ENCODE results near the gene PVALB. TPM values are rescaled to one million over a fixed set of nuclear protein-coding genes. Genes with fewer than 3 reads are reported as not detected.
A peak's percentile ranks its signal among the peaks of the same experiment; 100 is the strongest.
"Not testable (repeated sequence)": the region's sequence is repeated elsewhere in the genome, so short reads cannot be mapped to it uniquely, and the experiment has no call there.

PVALB gene
- total RNA-seq, 1 donor from 2014 or later: not detected

- DNase-seq (no peak), ATAC-seq (ENCODE audit: poor library complexity) (no peak)
- intact Hi-C loops (cut with DNase I): loop anchor here (10.0 kb wide), 1 partner anchor 221 kb away; no protein-coding TSS in a partner anchor
These were observed 50.8 kb downstream of the PVALB start for GRCh38 chr22:36765943-36766450.

GRCh38 chr22:36765131-36765942 lies 51.5 kb downstream of the PVALB start:
- DNase-seq: no peak
- ATAC-seq (ENCODE audit: poor library complexity): no peak
- intact Hi-C loops (cut with DNase I): loop anchor here (10.0 kb wide), 1 partner anchor 221 kb away; no protein-coding TSS in a partner anchor

- no peak for ATAC-seq (ENCODE audit: poor library complexity)
- intact Hi-C loops (cut with DNase I): loop anchor here (10.0 kb wide), 1 partner anchor 220 kb away; no protein-coding TSS in a partner anchor
- DNase-seq: no peak
These were observed 52.2 kb downstream of the PVALB start for GRCh38 chr22:36764641-36765040.

GRCh38 chr22:36764060-36764459 lies 52.8 kb downstream of the PVALB start:
- no peak for DNase-seq
- intact Hi-C loops (cut with DNase I): loop anchor here (10.0 kb wide), 1 partner anchor 219 kb away; no protein-coding TSS in a partner anchor
- ATAC-seq (ENCODE audit: poor library complexity): no peak

- intact Hi-C loops (cut with DNase I): loop anchor here (10.0 kb wide), 1 partner anchor 219 kb away; no protein-coding TSS in a partner anchor
- DNase-seq (no peak), ATAC-seq (ENCODE audit: poor library complexity) (no peak)
These were observed 53.3 kb downstream of the PVALB start for GRCh38 chr22:36763576-36763975.

- ATAC-seq (ENCODE audit: poor library complexity): peak; percentile 87
- intact Hi-C loops (cut with DNase I): loop anchor here (10.0 kb wide), 1 partner anchor 218 kb away; no protein-coding TSS in a partner anchor
- peak; percentile 75 for DNase-seq
These were observed 54.1 kb downstream of the PVALB start for GRCh38 chr22:36762687-36763260.

GRCh38 chr22:36761553-36762240 lies 55.1 kb downstream of the PVALB start:
- DNase-seq: no peak
- intact Hi-C loops (cut with DNase I): loop anchor here (10.0 kb wide), 1 partner anchor 217 kb away; no protein-coding TSS in a partner anchor
- no peak for ATAC-seq (ENCODE audit: poor library complexity)

- ATAC-seq (ENCODE audit: poor library complexity) (no peak), DNase-seq (no peak)
- intact Hi-C loops (cut with DNase I): loop anchor here (10.0 kb wide), 1 partner anchor 216 kb away; no protein-coding TSS in a partner anchor
These were observed 56.0 kb downstream of the PVALB start for GRCh38 chr22:36760786-36761185.

- DNase-seq (no peak), ATAC-seq (ENCODE audit: poor library complexity) (no peak)
- intact Hi-C loops (cut with DNase I): loop anchor here (10.0 kb wide), 1 partner anchor 215 kb away; no protein-coding TSS in a partner anchor
These were observed 57.2 kb downstream of the PVALB start for GRCh38 chr22:36759481-36760159.

- no peak for ATAC-seq (ENCODE audit: poor library complexity)
- intact Hi-C loops (cut with DNase I): no loop called here
- DNase-seq: no peak
These were observed 58.0 kb downstream of the PVALB start for GRCh38 chr22:36758792-36759271.

GRCh38 chr22:36757668-36758211 lies 59.1 kb downstream of the PVALB start:
- ATAC-seq (ENCODE audit: poor library complexity) (peak; percentile 88), DNase-seq (peak; percentile 89)
- intact Hi-C loops (cut with DNase I): no loop called here

GRCh38 chr22:36756746-36757655 lies 59.8 kb downstream of the PVALB start:
- DNase-seq: no peak
- ATAC-seq (ENCODE audit: poor library complexity): no peak
- intact Hi-C loops (cut with DNase I): no loop called here

- DNase-seq (no peak), ATAC-seq (ENCODE audit: poor library complexity) (no peak)
- intact Hi-C loops (cut with DNase I): no loop called here
These were observed 60.8 kb downstream of the PVALB start for GRCh38 chr22:36756031-36756430.

GRCh38 chr22:36755316-36755715 lies 61.5 kb downstream of the PVALB start:
- ATAC-seq (ENCODE audit: poor library complexity): no peak
- intact Hi-C loops (cut with DNase I): no loop called here
- DNase-seq: no peak

- ATAC-seq (ENCODE audit: poor library complexity); DNase-seq; intact Hi-C loops (cut with DNase I): not testable (repeated sequence)
These were observed 62.0 kb downstream of the PVALB start for GRCh38 chr22:36754881-36755280.

GRCh38 chr22:36753916-36754315 lies 62.9 kb downstream of the PVALB start:
- ATAC-seq (ENCODE audit: poor library complexity) (no peak), DNase-seq (no peak)
- intact Hi-C loops (cut with DNase I): no loop called here

All from Right ventricle myocardium superior (tissue), 1 donor.